PC-3 (cell line): ENCODE data around the gene BHLHA9. TPM values are rescaled to one million over a fixed set of nuclear protein-coding genes. Genes with fewer than 3 reads are reported as not detected.

Experiments used
- ATAC-seq: fragments of 200-7000 bp; cut with Tn5 transposase; 2 replicates; pipeline ENCODE4 v1.9.1; 2020; ENCODE audit warnings: mild to moderate bottlenecking, moderate library complexity
- Bru-seq: library from RNA; stranded (reverse); fragments of 400-500 nt; gene quantifications from one replicate; lab custom pipeline; 2021; lab: Mats Ljungman, UMichigan
- BruChase-seq, 2 experiments: library from RNA; stranded (reverse); fragments of 400-500 nt; gene quantifications; one replicate each; lab custom pipeline; 2021; lab: Mats Ljungman, UMichigan
- BruUV-seq: library from RNA; stranded (reverse); fragments of 400-500 nt; replicated peaks from 2 replicates; lab custom pipeline; 2021; lab: Mats Ljungman, UMichigan
- CTCF ChIA-PET: fragments of 300-600 bp; sonication (Branson Sonifier 250); formaldehyde crosslinking; loops from one replicate; lab custom pipeline; 2022; ENCODE audit warnings: antibody characterized with exemption; lab: Charles Lee
- POLR2A ChIA-PET: fragments of 300-600 bp; sonication (Branson Sonifier 250); formaldehyde crosslinking; loops from one replicate; lab custom pipeline; 2022; ENCODE audit warnings: antibody characterized with exemption; ENCODE audit not compliant: unreplicated experiment; lab: Charles Lee
- DNase-seq: peaks from one replicate; pipeline ENCODE4 v3.0.0-alpha.2; 2015
- H2AFZ ChIP-seq: fragments of 300-600 bp; sonication (generic); 2 replicates; pipeline ENCODE4 v1.6.0; 2016; ENCODE audit warnings: antibody characterized with exemption, low read length
- H3F3A ChIP-seq: fragments of 300-600 bp; sonication (generic); one replicate; pipeline ENCODE4 v1.6.0; 2017; ENCODE audit warnings: antibody characterized with exemption, low read length, control low read depth, mild to moderate bottlenecking; ENCODE audit not compliant: unreplicated experiment
- H3K27ac ChIP-seq: fragments of 300-600 bp; sonication (generic); 2 replicates; pipeline ENCODE4 v1.5.1; 2016; ENCODE audit warnings: mild to moderate bottlenecking, low read length
- H3K27me3 ChIP-seq: fragments of 300-600 bp; sonication (generic); 2 replicates; pipeline ENCODE4 v1.6.1; 2016; ENCODE audit warnings: low read length, mixed read lengths
- H3K36me3 ChIP-seq: fragments of 300-600 bp; sonication (generic); 2 replicates; pipeline ENCODE4 v1.6.1; 2016; ENCODE audit warnings: low read depth, mixed run types, low read length, mixed read lengths
- H3K4me1 ChIP-seq: fragments of 300-600 bp; sonication (generic); 2 replicates; pipeline ENCODE4 v1.5.1; 2016; ENCODE audit warnings: low read length; ENCODE audit not compliant: insufficient read depth
- H3K4me2 ChIP-seq: fragments of 300-600 bp; sonication (generic); 2 replicates; pipeline ENCODE4 v1.6.0; 2016; ENCODE audit warnings: low read length
- H3K4me3 ChIP-seq: fragments of 300-600 bp; sonication (generic); 2 replicates; pipeline ENCODE4 v1.5.1; 2016; ENCODE audit warnings: mild to moderate bottlenecking, low read length, mixed read lengths
- H3K79me2 ChIP-seq: fragments of 300-600 bp; sonication (generic); 2 replicates; pipeline ENCODE4 v1.6.1; 2017; ENCODE audit warnings: low read length, mixed read lengths
- H3K9ac ChIP-seq: fragments of 300-600 bp; sonication (generic); 2 replicates; pipeline ENCODE4 v1.6.0; 2016; ENCODE audit warnings: mild to moderate bottlenecking, low read length
- H3K9me2 ChIP-seq: fragments of 300-600 bp; sonication (generic); replicated peaks from 2 replicates; pipeline ENCODE4 v1.6.1; 2016; ENCODE audit warnings: mixed run types, low read length, mixed read lengths
- H3K9me3 ChIP-seq: fragments of 300-600 bp; sonication (generic); 2 replicates; pipeline ENCODE4 v1.6.1; 2016; ENCODE audit warnings: low read length, mixed read lengths
- H4K20me1 ChIP-seq: fragments of 300-600 bp; sonication (generic); 2 replicates; pipeline ENCODE4 v1.6.1; 2016; ENCODE audit warnings: low read length, mixed read lengths
- EZH2 ChIP-seq: fragments of 300-600 bp; sonication (generic); IDR thresholded peaks from one replicate; pipeline ENCODE4 v1.6.1; 2017; ENCODE audit warnings: antibody characterized with exemption, mild to moderate bottlenecking, low read length; ENCODE audit not compliant: unreplicated experiment
- EZH2phosphoT487 ChIP-seq: fragments of 300-600 bp; sonication (generic); IDR thresholded peaks from 2 replicates; pipeline ENCODE4 v1.6.1; 2018; ENCODE audit warnings: mild to moderate bottlenecking, antibody characterized with exemption, low read length, borderline replicate concordance
- intact Hi-C: fragments of 100-400 bp; cut with micrococcal nuclease; formaldehyde crosslinking; loops from 2 replicates; pipeline ENCODE4 v1.9.0; 2023
- long read RNA-seq: library from polyadenylated mRNA; unstranded; transcript quantifications from one replicate; pipeline ENCODE4 v2.0.0, GENCODE V29; 2021; ENCODE audit not compliant: unreplicated experiment
- total RNA-seq: library from RNA; depleted of rRNA; stranded (reverse); fragments of >200 nt; gene quantifications from 2 replicates; pipeline ENCODE4 v1.2.3, GENCODE V29; 2014; rRNA removed
- TF ChIP-seq, protein P1 (sequence below): fragments of 300-600 bp; sonication (generic); conservative IDR thresholded peaks from 2 replicates; pipeline ENCODE4 v1.5.1; 2017; ENCODE audit warnings: antibody characterized with exemption, low read depth, mild to moderate bottlenecking, low read length

Gene BHLHA9
- not detected in 2 replicates for total RNA-seq
- not detected for Bru-seq, nascent RNA
- BruChase-seq, experiment 1, labeled RNA remaining after a 6-hour chase: not detected
- BruChase-seq, experiment 2, labeled RNA remaining after a 2-hour chase: not detected
- long read RNA-seq: 0 reads

DNA sequence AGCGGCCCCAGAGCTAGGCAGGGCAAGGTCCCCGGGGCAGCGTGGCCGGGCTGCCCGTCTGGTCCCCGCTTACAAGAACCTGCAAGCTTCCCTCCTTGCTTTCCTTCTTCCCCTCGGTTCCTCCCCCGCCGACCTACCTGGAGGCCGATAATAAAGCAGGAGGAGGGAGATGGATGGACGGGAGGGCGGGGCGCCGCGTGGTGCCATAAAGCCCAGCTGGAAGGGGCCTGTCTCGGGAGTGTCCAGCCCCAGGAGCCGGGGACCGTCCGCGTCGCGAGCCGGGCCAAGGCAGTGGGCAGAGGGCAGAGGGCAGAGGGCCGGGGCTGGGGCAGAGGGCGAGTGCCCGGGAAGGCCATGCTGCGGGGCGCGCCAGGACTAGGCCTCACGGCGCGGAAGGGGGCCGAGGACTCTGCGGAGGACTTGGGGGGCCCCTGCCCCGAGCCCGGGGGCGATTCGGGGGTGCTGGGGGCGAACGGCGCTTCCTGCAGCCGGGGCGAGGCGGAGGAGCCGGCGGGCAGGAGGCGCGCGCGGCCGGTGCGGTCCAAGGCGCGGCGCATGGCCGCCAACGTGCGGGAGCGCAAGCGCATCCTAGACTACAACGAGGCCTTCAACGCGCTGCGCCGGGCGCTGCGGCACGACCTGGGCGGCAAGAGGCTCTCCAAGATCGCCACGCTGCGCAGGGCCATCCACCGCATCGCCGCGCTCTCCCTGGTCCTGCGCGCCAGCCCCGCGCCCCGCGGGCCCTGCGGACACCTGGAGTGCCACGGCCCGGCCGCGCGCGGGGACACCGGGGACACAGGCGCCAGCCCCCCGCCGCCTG is at the start of gene BHLHA9:
BHLHA9 (plus strand) TSS at position 235 of the 820 bp plus-strand sequence; CDS start at position 355, 120 bp downstream.
- H3K27me3 ChIP-seq: no peaks in the 10 kb centered on the region
- intact Hi-C loops: no loop called here
- no peak for ATAC-seq
- H3K36me3 ChIP-seq: no peaks in the 10 kb centered on the region
- H2AFZ ChIP-seq: no peak within 1 kb of the TSS
- H3K9ac ChIP-seq: no peak within 1 kb of the TSS
- ChIA-PET CTCF (no interaction called here), POLR2A (no interaction called here)
- H3K9me3 ChIP-seq: no peaks in the 10 kb centered on the region
- H3K9me2 ChIP-seq: no peaks in the 10 kb centered on the region
- BruUV-seq: no TSS peak
- DNase-seq: no peak
- no peaks in the 10 kb centered on the region for H3K4me1 ChIP-seq
- no peaks in the 10 kb centered on the region for H3F3A ChIP-seq
- no peak within 1 kb of the TSS for H3K4me2 ChIP-seq
- H3K79me2 ChIP-seq: no peaks in the 10 kb centered on the region
- no peak within 1 kb of the TSS for H3K4me3 ChIP-seq
- no peaks in the 10 kb centered on the region for H4K20me1 ChIP-seq
- TF ChIP-seq, protein P1, sequence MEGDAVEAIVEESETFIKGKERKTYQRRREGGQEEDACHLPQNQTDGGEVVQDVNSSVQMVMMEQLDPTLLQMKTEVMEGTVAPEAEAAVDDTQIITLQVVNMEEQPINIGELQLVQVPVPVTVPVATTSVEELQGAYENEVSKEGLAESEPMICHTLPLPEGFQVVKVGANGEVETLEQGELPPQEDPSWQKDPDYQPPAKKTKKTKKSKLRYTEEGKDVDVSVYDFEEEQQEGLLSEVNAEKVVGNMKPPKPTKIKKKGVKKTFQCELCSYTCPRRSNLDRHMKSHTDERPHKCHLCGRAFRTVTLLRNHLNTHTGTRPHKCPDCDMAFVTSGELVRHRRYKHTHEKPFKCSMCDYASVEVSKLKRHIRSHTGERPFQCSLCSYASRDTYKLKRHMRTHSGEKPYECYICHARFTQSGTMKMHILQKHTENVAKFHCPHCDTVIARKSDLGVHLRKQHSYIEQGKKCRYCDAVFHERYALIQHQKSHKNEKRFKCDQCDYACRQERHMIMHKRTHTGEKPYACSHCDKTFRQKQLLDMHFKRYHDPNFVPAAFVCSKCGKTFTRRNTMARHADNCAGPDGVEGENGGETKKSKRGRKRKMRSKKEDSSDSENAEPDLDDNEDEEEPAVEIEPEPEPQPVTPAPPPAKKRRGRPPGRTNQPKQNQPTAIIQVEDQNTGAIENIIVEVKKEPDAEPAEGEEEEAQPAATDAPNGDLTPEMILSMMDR: no peak
- TF ChIP-seq EZH2phosphoT487 (no peak), EZH2 (no peak)
- no peak within 1 kb of the TSS for H3K27ac ChIP-seq

DNA sequence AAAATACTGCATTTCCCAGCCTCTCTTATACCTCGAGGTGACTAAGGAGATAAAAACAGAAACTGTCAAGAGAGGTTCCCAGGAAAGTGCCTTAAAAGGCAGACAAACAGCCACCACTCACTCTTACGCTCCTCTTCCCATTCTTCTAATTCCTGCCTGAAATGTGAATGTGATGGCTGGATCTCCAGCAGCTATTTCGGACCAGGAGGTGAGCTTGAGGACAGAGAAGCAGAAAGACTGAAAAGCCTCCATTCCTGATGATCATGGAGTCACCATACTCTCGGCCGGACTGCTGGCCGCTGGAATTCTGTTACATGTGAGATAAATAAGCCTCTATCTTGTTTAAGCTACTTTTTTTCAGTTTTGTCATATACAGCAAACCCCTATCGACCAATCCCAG is 49.0 kb upstream of the BHLHA9 start:
- BruUV-seq: no TSS peak
- no peaks in the 10 kb centered on the region for H3K9me2 ChIP-seq
- no peak overlapping the region for H3K4me3 ChIP-seq
- no peaks in the 10 kb centered on the region for H3K36me3 ChIP-seq
- TF ChIP-seq, protein P1: no peak
- TF ChIP-seq EZH2: no peak
- no peak for TF ChIP-seq EZH2phosphoT487
- ATAC-seq: no peak
- H3K9ac ChIP-seq: no peak overlapping the region
- no peaks in the 10 kb centered on the region for H3F3A ChIP-seq
- ChIA-PET POLR2A (no interaction called here), CTCF (no interaction called here)
- H3K27me3 ChIP-seq: no peaks in the 10 kb centered on the region
- DNase-seq: no peak
- no peak overlapping the region for H3K27ac ChIP-seq
- H3K4me1 ChIP-seq: no peaks in the 10 kb centered on the region
- intact Hi-C loops: no loop called here
- no peaks in the 10 kb centered on the region for H3K9me3 ChIP-seq
- no peak overlapping the region for H2AFZ ChIP-seq
- no peaks in the 10 kb centered on the region for H4K20me1 ChIP-seq
- H3K4me2 ChIP-seq: no peak overlapping the region
- no peaks in the 10 kb centered on the region for H3K79me2 ChIP-seq

DNA sequence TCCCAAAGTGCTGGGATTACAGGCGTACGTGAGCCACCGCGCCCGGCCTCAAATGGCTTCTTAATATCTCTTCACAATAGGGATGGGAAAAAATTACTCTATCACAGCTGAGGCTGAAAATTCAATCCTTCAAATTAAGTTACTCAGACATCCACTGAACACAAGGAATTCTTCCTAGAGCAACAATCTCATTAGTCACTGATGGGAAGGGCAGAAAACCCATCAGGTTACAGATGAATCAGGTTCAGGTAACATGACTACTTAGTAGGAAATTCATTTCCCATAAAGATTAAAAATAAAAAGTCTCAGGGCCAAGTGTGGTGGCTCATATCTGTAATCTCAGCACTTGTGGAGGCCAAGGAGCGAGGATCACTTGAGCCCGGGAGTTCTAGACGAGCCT is 47.9 kb upstream of the BHLHA9 start:
- no TSS peak for BruUV-seq

More for the DNA sequence above, 47.9 kb upstream of the BHLHA9 start:
- CTCF ChIA-PET: no interaction called here
- Histone ChIP-seq H3K79me2 (no peaks in the 10 kb centered on the region), H3K9me3 (no peaks in the 10 kb centered on the region), H2AFZ (no peak overlapping the region), H3K36me3 (no peaks in the 10 kb centered on the region), H3K4me3 (no peak overlapping the region), H3K27ac (no peak overlapping the region), H3K9me2 (no peaks in the 10 kb centered on the region), H4K20me1 (no peaks in the 10 kb centered on the region), H3F3A (no peaks in the 10 kb centered on the region), H3K4me2 (no peak overlapping the region), H3K27me3 (no peaks in the 10 kb centered on the region), H3K9ac (no peak overlapping the region), H3K4me1 (no peaks in the 10 kb centered on the region)
- DNase-seq: peak; percentile 73
- ATAC-seq: peak; percentile 54
- TF ChIP-seq, protein P1: no peak
- intact Hi-C loops: no loop called here
- POLR2A ChIA-PET: no interaction called here
